Loucy (cell line): ENCODE data around the gene KRTAP19-8.

Experiments
- H2AFZ ChIP-seq: fragments of 200-600 bp; sonication (generic); 2 replicates; pipeline ENCODE4 v1.6.0; 2016; ENCODE audit warnings: antibody characterized with exemption, mild to moderate bottlenecking, low read length, moderate library complexity
- H3F3A ChIP-seq: fragments of 200-600 bp; 2 replicates; pipeline ENCODE4 v1.6.0; 2016; ENCODE audit warnings: antibody characterized with exemption, low read depth, mild to moderate bottlenecking
- H3K27me3 ChIP-seq: fragments of 200-600 bp; sonication (generic); 2 replicates; pipeline ENCODE4 v1.6.1; 2014; ENCODE audit warnings: low read length, mild to moderate bottlenecking; ENCODE audit not compliant: insufficient read depth, poor library complexity, severe bottlenecking
- H3K36me3 ChIP-seq: fragments of 200-600 bp; sonication (generic); 2 replicates; pipeline ENCODE4 v1.6.1; 2016; ENCODE audit warnings: low read length; ENCODE audit not compliant: insufficient read depth
- H3K4me1 ChIP-seq: fragments of 200-600 bp; sonication (generic); 2 replicates; pipeline ENCODE4 v1.5.1; 2014; ENCODE audit warnings: low read length, mild to moderate bottlenecking; ENCODE audit not compliant: insufficient read depth, poor library complexity, severe bottlenecking
- H3K4me2 ChIP-seq: fragments of 200-600 bp; sonication (generic); 2 replicates; pipeline ENCODE4 v1.6.0; 2014; ENCODE audit warnings: antibody characterized with exemption, low read length, low read depth, mild to moderate bottlenecking; ENCODE audit not compliant: poor library complexity, severe bottlenecking
- H3K4me3 ChIP-seq: fragments of 200-600 bp; sonication (generic); 2 replicates; pipeline ENCODE4 v1.5.1; 2014; ENCODE audit warnings: low read length, mild to moderate bottlenecking, mixed read lengths; ENCODE audit not compliant: poor library complexity, severe bottlenecking
- H3K79me2 ChIP-seq: fragments of 200-600 bp; sonication (generic); 2 replicates; pipeline ENCODE4 v1.6.1; 2014; ENCODE audit warnings: low read length; ENCODE audit not compliant: insufficient read depth
- H3K9ac ChIP-seq: fragments of 200-600 bp; sonication (generic); 2 replicates; pipeline ENCODE4 v1.6.0; 2014; ENCODE audit warnings: mild to moderate bottlenecking, low read depth, low read length, moderate library complexity; ENCODE audit not compliant: poor library complexity, severe bottlenecking
- H3K9me2 ChIP-seq: fragments of 200-600 bp; sonication (generic); replicated peaks from 2 replicates; pipeline ENCODE4 v1.6.1; 2016; ENCODE audit warnings: low read depth, low read length, mixed read lengths
- H3K9me3 ChIP-seq: fragments of 200-600 bp; sonication (generic); 2 replicates; pipeline ENCODE4 v1.6.1; 2014; ENCODE audit warnings: mild to moderate bottlenecking, antibody characterized with exemption, low read length, low read depth; ENCODE audit not compliant: insufficient read depth
- H4K20me1 ChIP-seq: fragments of 200-600 bp; sonication (generic); 2 replicates; pipeline ENCODE4 v1.6.0; 2014; ENCODE audit warnings: antibody characterized with exemption, low read length, mild to moderate bottlenecking; ENCODE audit not compliant: insufficient read depth, poor library complexity, severe bottlenecking
- EZH2phosphoT487 ChIP-seq: fragments of 200-600 bp; IDR thresholded peaks from 2 replicates; pipeline ENCODE4 v1.6.1; 2018; ENCODE audit warnings: antibody characterized with exemption, mild to moderate bottlenecking, moderate library complexity, borderline replicate concordance
- TF ChIP-seq, protein P1 (sequence below): fragments of 200-600 bp; sonication (generic); conservative IDR thresholded peaks from 2 replicates; pipeline ENCODE4 v1.5.1; 2014; ENCODE audit warnings: mild to moderate bottlenecking, antibody characterized with exemption, low read length

KRTAP19-8 gene

GRCh38 chr21:30994932-30995331, 43.3 kb downstream of the KRTAP19-8 start:
- Histone ChIP-seq H2AFZ (no peak overlapping the region), H3K36me3 (no peaks in the 10 kb centered on the region), H3K9me2 (no peaks in the 10 kb centered on the region), H3F3A (no peaks in the 10 kb centered on the region), H3K4me1 (no peaks in the 10 kb centered on the region), H3K27me3 (no peaks in the 10 kb centered on the region), H3K9ac (no peak overlapping the region), H4K20me1 (no peaks in the 10 kb centered on the region), H3K9me3 (no peaks in the 10 kb centered on the region), H3K4me3 (no peak overlapping the region), H3K4me2 (no peak overlapping the region), H3K79me2 (no peaks in the 10 kb centered on the region)
- no peak for TF ChIP-seq EZH2phosphoT487
- TF ChIP-seq, protein P1, sequence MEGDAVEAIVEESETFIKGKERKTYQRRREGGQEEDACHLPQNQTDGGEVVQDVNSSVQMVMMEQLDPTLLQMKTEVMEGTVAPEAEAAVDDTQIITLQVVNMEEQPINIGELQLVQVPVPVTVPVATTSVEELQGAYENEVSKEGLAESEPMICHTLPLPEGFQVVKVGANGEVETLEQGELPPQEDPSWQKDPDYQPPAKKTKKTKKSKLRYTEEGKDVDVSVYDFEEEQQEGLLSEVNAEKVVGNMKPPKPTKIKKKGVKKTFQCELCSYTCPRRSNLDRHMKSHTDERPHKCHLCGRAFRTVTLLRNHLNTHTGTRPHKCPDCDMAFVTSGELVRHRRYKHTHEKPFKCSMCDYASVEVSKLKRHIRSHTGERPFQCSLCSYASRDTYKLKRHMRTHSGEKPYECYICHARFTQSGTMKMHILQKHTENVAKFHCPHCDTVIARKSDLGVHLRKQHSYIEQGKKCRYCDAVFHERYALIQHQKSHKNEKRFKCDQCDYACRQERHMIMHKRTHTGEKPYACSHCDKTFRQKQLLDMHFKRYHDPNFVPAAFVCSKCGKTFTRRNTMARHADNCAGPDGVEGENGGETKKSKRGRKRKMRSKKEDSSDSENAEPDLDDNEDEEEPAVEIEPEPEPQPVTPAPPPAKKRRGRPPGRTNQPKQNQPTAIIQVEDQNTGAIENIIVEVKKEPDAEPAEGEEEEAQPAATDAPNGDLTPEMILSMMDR: no peak

GRCh38 chr21:30990514-30991262, 47.6 kb downstream of the KRTAP19-8 start:
- Histone ChIP-seq H3K4me3 (no peak overlapping the region), H3K27me3 (no peaks in the 10 kb centered on the region), H2AFZ (no peak overlapping the region)

DNA sequence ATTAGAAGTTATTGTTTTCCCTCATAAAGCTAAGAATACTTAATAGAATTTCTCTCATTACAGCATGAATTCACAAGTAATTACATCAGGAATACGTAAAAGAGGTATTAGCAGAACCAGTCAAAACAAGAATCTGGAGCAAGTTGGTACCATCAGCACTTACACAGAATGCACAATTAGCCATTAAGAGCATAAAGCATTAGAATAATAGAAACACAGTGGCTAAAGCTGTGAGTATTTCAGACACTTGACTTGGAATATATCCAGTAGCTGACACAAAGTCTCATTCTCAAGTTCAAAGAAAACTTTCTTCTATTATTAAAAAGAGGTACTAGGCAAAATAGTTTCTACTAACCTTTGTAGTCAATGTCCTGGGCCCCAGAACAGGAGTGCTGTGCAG, 49.6 kb downstream of the KRTAP19-8 start:
- Histone ChIP-seq H2AFZ (no peak overlapping the region), H3K79me2 (no peaks in the 10 kb centered on the region), H3K36me3 (no peaks in the 10 kb centered on the region), H3K4me1 (no peaks in the 10 kb centered on the region), H3K27me3 (no peaks in the 10 kb centered on the region), H3K9ac (no peak overlapping the region), H4K20me1 (no peaks in the 10 kb centered on the region), H3K9me3 (no peaks in the 10 kb centered on the region), H3F3A (no peaks in the 10 kb centered on the region), H3K9me2 (no peaks in the 10 kb centered on the region), H3K4me2 (no peak overlapping the region), H3K4me3 (no peak overlapping the region)
- no peak for TF ChIP-seq EZH2phosphoT487
- TF ChIP-seq, protein P1: no peak

More at GRCh38 chr21:30990514-30991262, 47.6 kb downstream of the KRTAP19-8 start:
- Histone ChIP-seq H3K9me2 (no peaks in the 10 kb centered on the region), H3K79me2 (no peaks in the 10 kb centered on the region), H3K9me3 (no peaks in the 10 kb centered on the region), H3K36me3 (no peaks in the 10 kb centered on the region), H3K4me1 (no peaks in the 10 kb centered on the region), H3K9ac (no peak overlapping the region), H3F3A (no peaks in the 10 kb centered on the region), H3K4me2 (no peak overlapping the region), H4K20me1 (no peaks in the 10 kb centered on the region)
- TF ChIP-seq EZH2phosphoT487: no peak
- TF ChIP-seq, protein P1: no peak
